NCI-H69 (cell line): ENCODE results near the gene ME3.

Experiments used
- DNase-seq: peaks from one replicate; lab custom pipeline; 2025; lab: John Stamatoyannopoulos, UW

Gene ME3

DNA sequence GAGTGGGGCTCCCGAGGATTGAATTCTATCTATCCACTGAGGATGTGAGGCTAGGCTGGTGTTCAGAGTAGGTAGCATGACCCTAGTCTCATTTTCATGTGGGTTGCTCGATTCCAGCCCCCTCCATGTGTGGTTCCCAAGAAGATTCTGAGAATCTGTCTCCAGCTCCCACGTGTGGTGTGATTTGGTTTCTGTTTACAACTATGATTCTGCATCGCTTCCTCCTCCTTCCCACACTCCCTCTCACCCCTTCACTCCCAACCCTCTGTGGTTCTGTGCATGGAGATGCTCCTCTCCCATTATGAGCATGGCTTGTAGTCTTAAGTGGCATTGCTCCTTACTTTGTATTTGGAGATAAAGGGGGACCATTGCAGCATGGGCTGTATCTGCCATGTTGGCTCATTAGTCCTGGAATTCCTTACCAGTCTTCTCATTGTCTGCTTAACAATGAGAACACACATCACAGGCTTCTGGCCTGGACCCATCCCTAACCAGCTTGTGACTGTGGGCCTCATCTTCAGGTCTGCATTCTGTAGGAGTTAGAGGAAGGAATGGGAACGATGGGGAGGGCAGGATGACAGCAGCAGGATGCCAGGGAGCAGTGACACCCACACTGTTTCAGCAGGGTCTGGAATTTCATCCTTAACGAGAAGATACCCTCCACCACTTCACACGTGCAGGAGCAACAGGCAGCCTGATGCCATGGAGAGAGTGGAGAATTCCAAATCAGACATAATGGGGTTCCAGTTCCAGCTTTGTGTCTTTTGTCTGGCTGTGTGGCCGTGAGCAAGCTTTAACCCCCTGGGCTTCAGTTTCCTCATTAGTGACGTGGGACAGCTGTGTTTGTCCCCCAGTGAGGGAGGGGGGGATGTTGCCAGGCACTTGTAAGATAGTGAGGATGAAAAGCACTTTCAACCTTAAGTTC is 211.7 kb downstream of the ME3 start:
- peak; percentile 22 for DNase-seq

DNA sequence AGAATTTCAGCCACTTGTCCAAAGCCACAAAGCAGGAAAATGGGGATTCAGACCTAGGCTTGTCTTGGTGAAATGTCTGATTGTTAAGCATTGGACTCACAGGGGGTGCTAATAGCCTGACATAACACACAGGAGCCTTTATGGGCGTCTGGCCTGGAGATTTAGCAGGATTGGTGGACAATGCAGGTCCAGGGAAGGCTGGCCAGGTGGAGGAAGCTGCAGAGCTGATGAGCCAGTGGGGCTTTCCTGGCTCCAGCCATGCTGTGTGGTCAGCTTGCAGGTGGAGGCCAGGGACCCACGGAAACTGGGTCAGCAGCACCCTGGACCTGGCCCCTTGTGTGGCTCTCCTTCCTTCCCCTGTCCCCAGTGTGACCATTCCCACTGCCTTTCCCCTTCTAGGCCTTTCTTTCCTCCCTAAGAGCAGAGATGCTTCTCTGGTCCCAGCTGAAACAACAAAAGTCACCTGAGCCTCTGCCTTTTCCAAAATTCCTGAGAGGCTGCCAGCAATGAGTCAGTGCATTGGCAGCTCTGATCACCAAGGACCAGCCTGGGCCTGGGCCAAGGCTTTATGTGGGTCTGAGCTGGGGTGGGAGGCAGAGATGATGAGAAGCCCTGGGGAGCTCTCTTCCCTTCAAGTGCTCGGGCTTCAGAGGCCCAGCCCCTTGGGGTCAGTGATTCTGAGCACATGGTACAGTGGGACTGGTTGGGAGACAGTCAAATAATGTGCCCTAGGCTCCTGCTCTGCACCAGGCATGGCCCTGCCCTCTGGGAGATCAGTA is 212.5 kb downstream of the ME3 start:
- peak; percentile 68 for DNase-seq

DNA sequence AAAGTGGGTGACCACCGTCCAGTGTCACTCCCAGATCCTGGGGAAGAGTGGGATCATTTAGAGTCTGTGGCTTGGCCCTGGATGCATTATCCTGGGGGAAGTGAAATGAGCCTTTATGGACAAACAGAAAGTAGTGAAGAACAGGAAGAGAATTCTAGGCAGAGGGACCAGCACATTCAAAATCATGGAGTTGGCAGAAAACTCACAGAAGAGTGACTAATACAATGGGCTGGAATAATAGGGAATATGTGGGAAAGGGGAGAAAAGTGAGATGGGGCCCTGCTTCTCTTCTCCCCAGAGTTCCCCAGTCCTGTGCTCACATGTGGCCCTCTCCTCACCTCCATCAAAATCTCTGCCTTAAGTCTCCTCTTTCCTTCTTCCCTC is 213.4 kb downstream of the ME3 start:
- DNase-seq = no peak

DNA sequence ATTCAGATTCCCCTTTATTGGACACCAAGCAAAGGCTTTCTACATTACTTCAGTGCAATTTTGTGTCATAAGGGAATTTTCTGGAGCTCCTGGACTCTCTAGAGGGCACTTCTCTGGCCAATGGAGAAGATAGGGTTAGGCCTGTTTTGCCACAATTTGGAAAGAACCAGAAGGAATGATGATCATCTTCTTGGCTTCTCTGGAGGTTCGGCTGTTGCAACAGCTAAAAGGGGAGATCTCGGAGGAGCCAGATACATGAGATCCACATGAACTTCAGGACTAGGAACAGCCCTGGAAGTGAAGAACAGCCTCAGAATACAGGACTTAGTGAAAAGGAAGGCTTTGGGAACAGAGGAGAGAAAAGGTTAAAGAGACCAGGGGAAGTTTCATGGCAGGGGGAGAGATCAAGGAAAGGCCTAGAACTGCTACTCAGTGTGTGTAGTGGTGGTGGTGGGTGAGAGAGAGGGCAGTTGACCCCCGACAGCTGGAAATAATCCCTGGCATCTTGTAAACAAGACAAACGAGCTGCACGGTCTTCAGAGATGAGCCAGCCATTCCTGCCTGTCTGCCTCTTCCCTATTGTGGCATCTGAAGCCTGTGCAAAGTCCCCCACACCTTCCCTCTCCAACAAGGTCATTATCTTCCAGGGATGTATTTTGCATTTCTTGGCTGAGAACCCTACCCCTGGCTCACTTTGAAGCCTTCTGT is 214.0 kb downstream of the ME3 start:
- DNase-seq = no peak

DNA sequence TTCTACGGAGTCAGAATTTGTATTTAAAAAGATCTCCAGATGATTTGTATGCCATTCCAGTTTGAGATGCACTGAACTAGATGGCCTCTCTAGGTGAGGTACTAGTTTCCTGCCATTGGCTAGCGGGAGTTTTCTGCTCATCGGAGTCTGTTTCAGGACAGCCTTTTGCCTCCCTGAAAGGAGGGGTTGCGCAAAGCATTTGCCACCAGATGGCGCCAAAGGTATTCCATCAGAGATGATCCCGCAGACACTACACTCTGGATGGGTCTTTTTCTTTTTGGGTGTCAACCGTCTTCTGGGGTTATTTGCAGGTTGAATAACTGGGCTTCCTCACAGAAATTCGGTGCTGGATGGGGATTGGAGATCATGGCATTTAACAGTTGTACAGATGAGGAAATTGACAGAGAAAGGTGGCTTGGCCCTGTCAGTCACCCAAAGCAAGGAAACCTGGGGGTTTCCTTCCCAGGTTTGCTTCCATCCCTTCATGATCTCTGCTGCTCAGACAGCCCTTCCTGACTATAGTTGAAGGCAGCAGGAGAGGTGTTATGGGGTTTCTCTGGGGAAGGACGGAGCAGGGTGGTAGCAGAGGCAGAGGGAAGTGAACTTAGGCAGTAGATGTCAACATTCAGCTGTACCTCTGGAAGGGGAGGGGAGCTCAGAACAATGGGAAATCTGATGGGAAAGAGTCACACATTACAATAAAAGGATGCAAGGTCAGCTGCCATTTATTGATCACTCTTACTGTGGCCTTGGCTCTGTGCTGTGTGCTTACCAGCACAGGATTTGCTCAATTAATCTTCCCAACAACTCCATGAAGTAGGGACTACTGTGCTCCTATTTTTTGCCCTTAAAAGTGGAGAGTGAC is 216.1 kb downstream of the ME3 start:
- DNase-seq = peak; percentile 88

DNA sequence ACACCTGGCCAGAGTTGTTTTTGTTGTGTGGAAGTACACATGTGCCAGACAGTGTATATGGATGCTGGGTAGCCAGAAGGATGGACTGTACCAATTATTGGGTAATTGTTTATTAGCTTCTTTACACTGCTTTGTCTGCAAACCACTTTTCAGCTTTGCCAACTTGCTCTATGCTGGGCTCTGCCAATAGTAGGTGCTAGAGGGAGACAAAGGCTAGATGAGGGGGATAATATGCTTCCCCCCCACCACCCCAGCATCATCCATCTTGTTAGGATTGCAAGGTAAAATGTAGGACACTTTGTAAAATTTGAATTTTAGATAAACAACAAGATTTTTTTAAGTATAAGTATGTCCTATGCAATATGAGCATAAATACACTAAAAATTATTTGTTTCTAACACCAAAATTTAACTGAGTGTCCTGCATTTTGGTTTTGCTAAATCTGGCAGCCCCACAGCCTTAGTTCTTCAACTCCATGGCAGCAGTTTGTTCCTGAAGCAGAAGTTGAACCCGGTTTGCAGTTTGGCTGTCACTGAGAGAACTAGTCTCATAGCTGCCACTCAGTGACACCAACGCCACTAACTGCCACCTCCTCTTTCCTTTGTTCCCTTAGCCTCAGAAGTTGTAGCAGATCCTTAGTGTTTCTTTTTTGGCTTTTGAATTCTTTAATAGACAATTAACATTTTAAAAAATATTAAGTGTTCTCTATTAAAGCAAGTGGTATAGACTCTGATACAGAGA is 219.0 kb downstream of the ME3 start:
- no peak for DNase-seq

DNA sequence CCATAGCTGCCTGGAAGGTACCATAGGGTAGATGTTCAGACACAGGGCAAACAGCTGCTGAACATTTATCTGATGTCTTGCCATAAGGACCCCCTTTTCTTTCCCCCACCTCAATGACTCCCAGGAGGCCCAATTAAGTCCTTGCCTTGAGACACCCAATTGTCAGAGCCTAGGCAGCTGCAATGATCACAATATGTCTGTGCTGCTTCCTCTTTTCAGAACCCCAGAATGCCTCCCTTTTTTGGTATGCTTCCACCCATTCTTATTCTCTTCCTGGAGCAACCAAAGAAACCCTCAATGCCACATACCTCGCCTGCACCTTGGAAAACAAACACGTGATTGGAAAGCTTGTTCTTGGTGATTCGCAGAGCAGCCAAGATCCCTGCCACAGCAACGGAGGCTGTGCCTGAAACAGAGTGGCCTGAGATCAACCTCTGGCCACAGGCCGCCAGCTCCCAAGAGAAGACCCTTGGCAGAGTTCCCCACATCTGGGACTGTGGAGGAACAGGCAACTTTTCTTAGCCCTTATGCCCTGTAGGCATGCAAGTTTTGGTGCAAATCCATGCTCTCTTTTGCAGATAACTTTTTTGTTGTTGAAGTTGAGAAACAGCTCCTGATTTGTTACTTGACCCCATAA is 222.3 kb downstream of the ME3 start:
- DNase-seq = no peak

DNA sequence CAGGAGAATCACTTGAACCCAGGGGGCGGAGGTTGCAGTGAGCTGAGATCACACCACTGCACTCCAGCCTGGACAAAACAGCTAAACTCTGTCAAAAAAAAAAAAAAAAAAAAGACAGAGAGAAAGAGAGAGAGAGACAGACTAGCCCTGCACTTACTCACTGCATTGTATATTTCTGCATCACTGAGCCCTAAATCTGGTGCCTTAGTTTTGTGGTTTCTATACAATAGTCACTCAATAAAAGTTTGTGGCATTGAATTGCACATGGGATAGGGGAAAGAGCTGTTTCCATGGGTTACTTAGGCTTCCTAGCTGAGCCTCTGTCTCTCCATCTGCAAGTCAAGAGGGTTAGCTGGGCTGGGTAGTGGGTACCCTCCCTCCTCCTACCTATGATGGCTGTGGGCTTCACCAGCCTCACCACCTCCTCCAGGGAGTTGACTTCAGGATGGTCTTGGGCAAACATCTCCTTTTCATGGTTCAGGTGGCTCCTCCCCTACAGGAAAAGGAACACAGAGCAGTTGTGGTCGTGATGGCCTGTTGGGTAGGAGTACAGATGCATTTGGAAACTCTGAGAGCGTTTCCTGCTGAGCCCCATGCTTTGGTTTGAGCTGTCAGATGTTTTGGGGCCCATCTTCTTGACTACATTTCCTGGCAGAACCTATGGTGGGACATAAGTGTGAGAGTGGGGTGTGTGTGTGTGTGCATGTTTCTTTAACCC is 224.5 kb downstream of the ME3 start:
- DNase-seq = no peak

DNA sequence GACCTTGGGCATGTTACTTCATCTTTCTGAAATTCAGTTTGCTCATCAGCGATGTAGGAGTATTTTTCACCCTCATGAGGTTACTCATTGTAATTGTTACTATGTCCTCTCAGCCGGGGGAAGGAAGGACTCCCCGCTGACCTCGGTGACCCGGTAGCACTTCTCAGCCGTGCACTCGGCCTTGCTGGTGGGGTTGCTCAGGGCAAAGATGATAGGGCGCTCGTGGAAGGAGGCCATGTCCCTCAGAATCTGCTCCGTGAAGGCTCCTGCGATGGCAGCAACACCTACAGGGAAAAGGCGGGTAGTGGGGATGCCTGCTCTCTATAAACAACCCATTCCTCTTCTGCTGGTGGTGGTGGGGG is 225.5 kb downstream of the ME3 start:
- no peak for DNase-seq

DNA sequence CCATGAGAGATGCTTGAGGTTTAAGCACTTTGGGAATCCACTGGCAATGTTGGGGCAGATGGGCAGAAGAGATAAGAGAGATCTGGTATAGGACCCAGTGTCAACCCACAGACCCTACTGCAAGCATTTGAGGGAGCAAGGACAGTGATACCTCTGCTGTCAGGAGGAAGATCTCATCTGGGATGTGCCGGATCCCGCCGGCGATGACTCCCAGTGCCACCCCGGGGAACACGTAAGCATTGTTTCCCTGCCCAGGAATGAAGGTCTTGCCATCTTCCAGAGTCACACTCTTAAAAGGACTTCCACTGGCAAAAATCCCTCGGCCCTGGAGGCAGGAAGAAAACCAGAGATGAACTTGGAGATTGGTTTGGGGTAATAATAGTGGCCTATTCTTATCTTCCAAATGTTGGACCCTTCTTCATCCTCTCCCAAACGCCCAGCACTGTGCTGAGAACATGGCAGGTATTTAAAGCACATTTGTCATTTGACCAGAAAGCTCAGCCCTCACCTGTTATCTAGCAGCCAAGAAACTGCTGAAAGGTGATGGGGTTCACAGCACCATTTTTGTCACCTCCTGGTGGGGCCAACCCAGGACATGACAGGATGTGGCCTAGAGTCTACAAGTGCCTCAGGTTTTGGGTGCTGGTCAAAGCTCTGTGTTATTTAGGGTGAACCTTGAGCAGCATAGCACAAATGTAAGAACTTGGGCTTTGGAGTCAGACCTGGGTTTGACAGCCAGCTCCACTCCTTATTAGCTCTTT is 226.1 kb downstream of the ME3 start:
- no peak for DNase-seq

DNA sequence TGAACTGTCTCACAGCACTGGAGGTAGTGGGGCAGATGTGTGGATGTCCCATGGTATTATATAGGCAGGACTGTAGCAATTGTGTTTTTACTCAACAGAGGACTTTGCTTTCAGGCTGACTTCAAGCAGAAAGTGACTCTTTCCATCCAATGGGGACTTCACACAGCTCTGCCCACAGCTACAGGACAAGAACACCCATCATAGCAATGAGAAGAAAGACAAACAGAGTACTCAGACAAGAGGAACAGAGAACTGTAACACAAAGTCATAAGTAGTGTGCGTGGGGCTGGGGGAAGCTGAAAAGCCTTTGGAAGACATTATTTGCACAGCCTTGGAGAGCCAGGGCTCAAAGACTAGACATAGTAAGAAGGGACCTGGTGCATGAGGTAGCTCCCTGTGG is 227.4 kb downstream of the ME3 start:
- DNase-seq = no peak

DNA sequence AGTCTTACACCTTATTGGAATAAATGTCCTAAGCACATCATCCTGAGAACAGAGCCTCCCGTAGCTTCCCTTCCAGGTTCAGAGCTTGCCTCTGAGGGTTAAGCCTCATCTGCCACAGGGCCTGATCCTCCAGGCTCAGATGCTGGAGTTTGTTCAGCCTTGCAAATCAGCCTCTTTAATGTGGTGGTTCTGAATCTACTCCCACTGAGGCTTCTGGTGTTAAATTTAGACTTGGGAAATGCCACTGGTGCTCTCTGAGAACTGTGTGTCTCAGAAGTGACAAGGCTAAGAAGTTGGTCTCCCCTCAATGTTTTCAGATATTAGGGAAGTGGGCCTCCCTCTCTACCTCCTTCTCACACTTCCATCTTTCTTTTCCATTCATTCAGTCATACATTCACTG is 229.0 kb downstream of the ME3 start:
- DNase-seq = no peak

DNA sequence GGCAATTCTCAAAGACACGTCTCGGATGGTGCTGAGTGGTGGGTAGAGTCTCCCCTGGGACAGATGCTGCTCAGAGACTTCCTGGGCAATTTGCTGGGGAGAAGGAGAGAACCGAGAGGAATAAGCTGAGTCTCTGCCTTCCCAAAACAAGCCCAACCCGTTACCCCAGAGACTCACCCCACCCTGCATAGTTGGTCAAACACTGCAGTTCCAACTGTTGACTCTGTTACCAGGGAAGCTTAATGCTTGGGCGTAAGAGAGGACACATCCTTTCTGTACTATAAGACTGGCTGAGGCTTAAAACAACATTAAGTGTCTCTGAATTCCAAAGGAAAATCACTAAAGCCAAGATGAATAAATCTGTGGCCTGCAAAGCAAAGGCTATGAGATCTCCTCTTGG is 229.6 kb downstream of the ME3 start:
- DNase-seq = no peak

DNA sequence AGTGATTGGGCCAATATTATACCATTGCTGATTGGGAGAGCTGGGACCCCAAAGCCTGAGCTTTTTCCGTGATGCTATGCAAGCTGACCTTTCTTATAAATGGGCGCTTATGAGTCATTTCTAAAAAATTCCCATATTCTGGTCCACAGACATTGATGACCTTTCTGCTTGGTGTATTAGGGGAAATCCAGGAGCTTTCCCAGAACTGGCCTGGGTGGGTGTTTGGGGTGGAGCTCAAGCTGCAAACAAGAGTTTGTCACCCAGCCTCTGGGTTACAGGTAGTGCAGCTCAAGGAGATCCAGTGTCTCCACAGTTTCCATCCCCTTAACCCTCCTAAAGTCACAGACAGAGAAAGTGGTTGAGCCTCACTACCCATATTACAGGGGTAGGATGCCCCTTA is 230.0 kb downstream of the ME3 start:
- no peak for DNase-seq

DNA sequence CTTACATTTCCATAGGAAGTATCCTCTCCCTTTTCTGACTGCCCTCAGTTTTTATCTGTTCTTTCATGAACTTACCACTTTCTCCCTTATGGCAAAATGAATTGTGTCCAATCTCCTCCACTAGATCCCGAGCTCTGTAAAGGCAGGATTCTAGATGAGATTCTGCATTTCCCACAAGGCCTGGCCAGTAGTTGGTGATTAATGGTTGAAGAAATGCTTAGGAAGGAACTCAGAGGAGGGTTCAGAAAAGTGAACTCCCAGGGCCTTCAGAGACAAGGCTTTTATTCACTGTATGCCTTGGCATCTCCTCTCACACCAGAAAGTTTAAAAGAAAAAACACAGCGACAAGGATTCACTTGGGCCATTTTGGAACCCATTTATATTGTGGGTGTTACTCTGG is 231.6 kb downstream of the ME3 start:
- no peak for DNase-seq

DNA sequence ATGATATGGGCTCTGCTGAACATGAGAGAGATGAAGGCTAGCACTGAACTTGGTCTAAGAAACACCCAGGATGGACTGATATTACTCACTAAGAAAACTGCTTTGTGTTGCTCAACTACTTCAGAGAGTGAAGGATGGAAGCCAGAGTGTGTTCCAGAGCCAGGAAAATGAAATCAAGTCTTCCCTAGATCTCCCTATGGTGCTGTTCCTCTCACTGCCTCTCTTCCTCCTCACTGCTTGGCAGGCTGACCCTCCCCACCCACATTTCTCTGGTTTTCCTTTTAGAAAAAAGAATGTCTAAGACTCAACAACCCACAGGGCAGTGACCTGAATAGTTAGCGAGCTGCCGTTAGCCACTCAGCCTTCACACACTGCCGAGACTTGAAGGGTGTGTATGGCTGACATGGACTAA is 232.1 kb downstream of the ME3 start:
- no peak for DNase-seq

DNA sequence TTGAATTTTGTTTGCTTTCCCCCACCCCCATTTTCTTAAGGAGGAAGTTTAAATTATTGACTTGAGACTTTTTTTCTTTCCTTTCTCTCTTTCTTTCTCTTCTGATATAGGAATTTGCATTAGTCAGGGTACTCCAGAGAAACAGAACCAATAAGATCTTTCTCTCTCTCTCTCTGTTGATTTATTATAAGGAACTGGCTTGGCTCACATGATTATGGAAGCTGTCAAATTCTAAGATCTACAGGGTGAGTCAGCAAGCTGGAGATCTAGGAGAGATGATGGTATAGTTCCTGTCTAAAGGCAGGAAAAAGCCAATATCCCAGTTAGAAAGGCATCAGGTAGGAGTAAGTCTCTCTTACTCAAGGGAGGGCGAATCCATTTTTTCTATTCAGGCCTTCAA is 233.7 kb downstream of the ME3 start:
- peak; percentile 13 for DNase-seq

DNA sequence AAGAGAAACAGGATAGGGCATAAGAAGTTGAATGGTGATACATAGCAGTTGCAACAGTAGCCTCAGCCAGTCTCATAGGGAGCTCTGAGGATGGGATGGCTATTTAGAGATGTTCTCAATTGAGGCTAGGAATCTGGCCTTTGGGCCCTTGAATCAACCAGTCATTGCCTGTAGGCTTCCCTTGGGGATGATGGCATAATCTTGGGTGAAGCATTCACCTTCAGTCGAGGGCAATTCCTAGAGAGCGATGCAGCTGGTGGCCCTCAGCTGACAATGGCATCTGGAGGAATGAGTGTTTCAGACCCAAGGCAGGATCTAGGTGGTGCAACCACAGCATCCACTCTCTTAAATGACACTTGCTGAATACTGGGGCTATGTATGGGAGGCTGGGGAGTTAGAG is 236.7 kb downstream of the ME3 start:
- DNase-seq = no peak
